SK-N-SH treated with all-trans-retinoic acid at 6 μM for 48 hours (cell line): ENCODE measurements around the gene ZNF22.
A peak's percentile ranks its signal among the peaks of the same experiment; 100 is the strongest.

Experiments used
- ATAC-seq: fragments of 200-7000 bp; cut with Tn5 transposase; 3 replicates; pipeline ENCODE4 v1.9.1; 2020; ENCODE audit warnings: mild to moderate bottlenecking, moderate library complexity
- ARNTL ChIP-seq: fragments of 450-650 bp; formaldehyde crosslinking; IDR thresholded peaks from 2 replicates; pipeline ENCODE4 v1.5.0; 2020; ENCODE audit warnings: low read depth, mild to moderate bottlenecking, moderate library complexity, borderline replicate concordance
- CREB5 ChIP-seq: fragments of 250-450 bp; sonication (Bioruptor Pico); IDR thresholded peaks from 2 replicates; pipeline ENCODE4 v1.5.1; 2020; ENCODE audit warnings: low read depth, mild to moderate bottlenecking, moderate library complexity
- ESRRG ChIP-seq: fragments of 250-450 bp; sonication (Bioruptor Pico); IDR thresholded peaks from 2 replicates; pipeline ENCODE4 v1.6.1; 2021; ENCODE audit warnings: mild to moderate bottlenecking
- GLIS3 ChIP-seq: fragments of 250-450 bp; sonication (Bioruptor Pico); IDR thresholded peaks from 2 replicates; pipeline ENCODE4 v1.5.0; 2020; ENCODE audit warnings: mild to moderate bottlenecking, moderate library complexity
- ISL1 ChIP-seq: fragments of 250-450 bp; sonication (Bioruptor Pico); IDR thresholded peaks from 2 replicates; pipeline ENCODE4 v2.1.2; 2022; ENCODE audit warnings: mild to moderate bottlenecking, moderate library complexity
- OSR1 ChIP-seq: fragments of 250-450 bp; sonication (Bioruptor Pico); IDR thresholded peaks from 2 replicates; pipeline ENCODE4 v1.8.0; 2022; ENCODE audit warnings: moderate library complexity, mild to moderate bottlenecking, inconsistent platforms
- PATZ1 ChIP-seq: fragments of 250-450 bp; sonication (Bioruptor Pico); IDR thresholded peaks from 2 replicates; pipeline ENCODE4 v1.8.0; 2020; ENCODE audit warnings: mild to moderate bottlenecking, moderate library complexity, borderline replicate concordance
- PPARA ChIP-seq: fragments of 250-450 bp; sonication (Bioruptor Pico); IDR thresholded peaks from 2 replicates; pipeline ENCODE4 v1.5.0; 2020; ENCODE audit warnings: mild to moderate bottlenecking, borderline replicate concordance
- RARB ChIP-seq: fragments of 250-450 bp; sonication (Bioruptor Pico); IDR thresholded peaks from 2 replicates; pipeline ENCODE4 v1.8.0; 2021; ENCODE audit warnings: mild to moderate bottlenecking, moderate library complexity
- SNAI2 ChIP-seq: fragments of 250-450 bp; sonication (Bioruptor Pico); IDR thresholded peaks from 2 replicates; pipeline ENCODE4 v1.5.0; 2020; ENCODE audit warnings: mild to moderate bottlenecking, moderate library complexity
- TCF4 ChIP-seq: fragments of 250-450 bp; sonication (Bioruptor Pico); IDR thresholded peaks from 2 replicates; pipeline ENCODE4 v1.8.0; 2021; ENCODE audit warnings: mild to moderate bottlenecking, moderate library complexity, borderline replicate concordance
- ZC3H10 ChIP-seq: fragments of 250-450 bp; sonication (Bioruptor Pico); IDR thresholded peaks from 2 replicates; pipeline ENCODE4 v1.5.1; 2021; ENCODE audit warnings: mild to moderate bottlenecking, moderate library complexity
- ZFP3 ChIP-seq: fragments of 250-450 bp; sonication (Bioruptor Pico); IDR thresholded peaks from 2 replicates; pipeline ENCODE4 v1.5.0; 2020; ENCODE audit warnings: mild to moderate bottlenecking, moderate library complexity
- ZFP30 ChIP-seq: fragments of 450-650 bp; formaldehyde crosslinking; IDR thresholded peaks from 2 replicates; pipeline ENCODE4 v1.5.0; 2022; ENCODE audit warnings: mild to moderate bottlenecking, moderate library complexity
- ZNF565 ChIP-seq: fragments of 450-650 bp; formaldehyde crosslinking; conservative IDR thresholded peaks from 2 replicates; pipeline ENCODE4 v1.5.0; 2020; ENCODE audit warnings: low read depth, mild to moderate bottlenecking, moderate library complexity
- ZNF70 ChIP-seq: fragments of 450-650 bp; formaldehyde crosslinking; IDR thresholded peaks from 2 replicates; pipeline ENCODE4 v1.5.0; 2020; ENCODE audit warnings: mild to moderate bottlenecking, moderate library complexity
- ZNF8 ChIP-seq: fragments of 450-650 bp; formaldehyde crosslinking; IDR thresholded peaks from 2 replicates; pipeline ENCODE4 v1.5.0; 2020; ENCODE audit warnings: mild to moderate bottlenecking, moderate library complexity
- TF ChIP-seq, protein P1 (sequence below): fragments of 250-450 bp; sonication (Bioruptor Pico); IDR thresholded peaks from 2 replicates; pipeline ENCODE4 v1.5.0; 2020; ENCODE audit warnings: mild to moderate bottlenecking, moderate library complexity
- TF ChIP-seq, protein P2 (sequence below): fragments of 250-450 bp; sonication (Bioruptor Pico); IDR thresholded peaks from 2 replicates; pipeline ENCODE4 v1.8.0; 2021; ENCODE audit warnings: low read depth, mild to moderate bottlenecking, moderate library complexity, borderline replicate concordance
- TF ChIP-seq, protein P3 (sequence below): fragments of 250-450 bp; sonication (Bioruptor Pico); IDR thresholded peaks from 2 replicates; pipeline ENCODE4 v1.5.1; 2021; ENCODE audit warnings: mild to moderate bottlenecking, moderate library complexity

ZNF22 gene

GRCh38 chr10:45000752-45001380, at the start of gene ZNF22:
ZNF22 (plus strand) TSS chr10:45000923; CDS start chr10:45003369, 2,446 bp downstream.
- TF ChIP-seq ISL1 (CRISPR knock-in tag) (no peak), SNAI2 (CRISPR knock-in tag) (0 out of 2 replicates have a peak, but pooled peaks have one; percentile 25), ZFP30 (CRISPR knock-in tag) (no peak), TCF4 (CRISPR knock-in tag) (no peak), ZNF70 (CRISPR knock-in tag) (0 out of 2 replicates have a peak, but pooled peaks have one; percentile 18)
- TF ChIP-seq, protein P1, sequence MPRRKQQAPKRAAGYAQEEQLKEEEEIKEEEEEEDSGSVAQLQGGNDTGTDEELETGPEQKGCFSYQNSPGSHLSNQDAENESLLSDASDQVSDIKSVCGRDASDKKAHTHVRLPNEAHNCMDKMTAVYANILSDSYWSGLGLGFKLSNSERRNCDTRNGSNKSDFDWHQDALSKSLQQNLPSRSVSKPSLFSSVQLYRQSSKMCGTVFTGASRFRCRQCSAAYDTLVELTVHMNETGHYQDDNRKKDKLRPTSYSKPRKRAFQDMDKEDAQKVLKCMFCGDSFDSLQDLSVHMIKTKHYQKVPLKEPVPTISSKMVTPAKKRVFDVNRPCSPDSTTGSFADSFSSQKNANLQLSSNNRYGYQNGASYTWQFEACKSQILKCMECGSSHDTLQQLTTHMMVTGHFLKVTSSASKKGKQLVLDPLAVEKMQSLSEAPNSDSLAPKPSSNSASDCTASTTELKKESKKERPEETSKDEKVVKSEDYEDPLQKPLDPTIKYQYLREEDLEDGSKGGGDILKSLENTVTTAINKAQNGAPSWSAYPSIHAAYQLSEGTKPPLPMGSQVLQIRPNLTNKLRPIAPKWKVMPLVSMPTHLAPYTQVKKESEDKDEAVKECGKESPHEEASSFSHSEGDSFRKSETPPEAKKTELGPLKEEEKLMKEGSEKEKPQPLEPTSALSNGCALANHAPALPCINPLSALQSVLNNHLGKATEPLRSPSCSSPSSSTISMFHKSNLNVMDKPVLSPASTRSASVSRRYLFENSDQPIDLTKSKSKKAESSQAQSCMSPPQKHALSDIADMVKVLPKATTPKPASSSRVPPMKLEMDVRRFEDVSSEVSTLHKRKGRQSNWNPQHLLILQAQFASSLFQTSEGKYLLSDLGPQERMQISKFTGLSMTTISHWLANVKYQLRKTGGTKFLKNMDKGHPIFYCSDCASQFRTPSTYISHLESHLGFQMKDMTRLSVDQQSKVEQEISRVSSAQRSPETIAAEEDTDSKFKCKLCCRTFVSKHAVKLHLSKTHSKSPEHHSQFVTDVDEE: no peak
- TF ChIP-seq, all 23 proteins: peak for 2
- peak; percentile 78 for ATAC-seq

- ATAC-seq: no peak
- TF ChIP-seq ZNF70 (CRISPR knock-in tag): no peak
- TF ChIP-seq ZFP30 (CRISPR knock-in tag): no peak
- TF ChIP-seq ZNF565: no peak
- no peak for TF ChIP-seq GLIS3
- TF ChIP-seq, protein P2, sequence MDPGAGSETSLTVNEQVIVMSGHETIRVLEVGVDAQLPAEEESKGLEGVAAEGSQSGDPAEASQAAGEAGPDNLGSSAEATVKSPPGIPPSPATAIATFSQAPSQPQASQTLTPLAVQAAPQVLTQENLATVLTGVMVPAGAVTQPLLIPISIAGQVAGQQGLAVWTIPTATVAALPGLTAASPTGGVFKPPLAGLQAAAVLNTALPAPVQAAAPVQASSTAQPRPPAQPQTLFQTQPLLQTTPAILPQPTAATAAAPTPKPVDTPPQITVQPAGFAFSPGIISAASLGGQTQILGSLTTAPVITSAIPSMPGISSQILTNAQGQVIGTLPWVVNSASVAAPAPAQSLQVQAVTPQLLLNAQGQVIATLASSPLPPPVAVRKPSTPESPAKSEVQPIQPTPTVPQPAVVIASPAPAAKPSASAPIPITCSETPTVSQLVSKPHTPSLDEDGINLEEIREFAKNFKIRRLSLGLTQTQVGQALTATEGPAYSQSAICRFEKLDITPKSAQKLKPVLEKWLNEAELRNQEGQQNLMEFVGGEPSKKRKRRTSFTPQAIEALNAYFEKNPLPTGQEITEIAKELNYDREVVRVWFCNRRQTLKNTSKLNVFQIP (CRISPR knock-in tag): no peak
- no peak for TF ChIP-seq PPARA (CRISPR knock-in tag)
- no peak for TF ChIP-seq PATZ1
- no peak for TF ChIP-seq ZC3H10 (CRISPR knock-in tag)
- TF ChIP-seq, protein P1: no peak
- no peak for TF ChIP-seq RARB (CRISPR knock-in tag)
- no peak for TF ChIP-seq CREB5
- no peak for TF ChIP-seq ZFP3
- TF ChIP-seq, protein P3, sequence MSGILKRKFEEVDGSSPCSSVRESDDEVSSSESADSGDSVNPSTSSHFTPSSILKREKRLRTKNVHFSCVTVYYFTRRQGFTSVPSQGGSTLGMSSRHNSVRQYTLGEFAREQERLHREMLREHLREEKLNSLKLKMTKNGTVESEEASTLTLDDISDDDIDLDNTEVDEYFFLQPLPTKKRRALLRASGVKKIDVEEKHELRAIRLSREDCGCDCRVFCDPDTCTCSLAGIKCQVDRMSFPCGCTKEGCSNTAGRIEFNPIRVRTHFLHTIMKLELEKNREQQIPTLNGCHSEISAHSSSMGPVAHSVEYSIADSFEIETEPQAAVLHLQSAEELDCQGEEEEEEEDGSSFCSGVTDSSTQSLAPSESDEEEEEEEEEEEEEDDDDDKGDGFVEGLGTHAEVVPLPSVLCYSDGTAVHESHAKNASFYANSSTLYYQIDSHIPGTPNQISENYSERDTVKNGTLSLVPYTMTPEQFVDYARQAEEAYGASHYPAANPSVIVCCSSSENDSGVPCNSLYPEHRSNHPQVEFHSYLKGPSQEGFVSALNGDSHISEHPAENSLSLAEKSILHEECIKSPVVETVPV (CRISPR knock-in tag): no peak
- no peak for TF ChIP-seq ARNTL (CRISPR knock-in tag)
- no peak for TF ChIP-seq ZNF8 (CRISPR knock-in tag)
- no peak for TF ChIP-seq SNAI2 (CRISPR knock-in tag)
- TF ChIP-seq OSR1: no peak
- no peak for TF ChIP-seq ESRRG
- TF ChIP-seq, all 23 proteins: peak for 0
Measured at GRCh38 chr10:44951576-44952226, 49.0 kb upstream of the ZNF22 start.
